Choroid plexus epithelial cell (primary cell): ENCODE data around the gene HIGD1B.
A peak's percentile ranks its signal among the peaks of the same experiment; 100 is the strongest.

ENCODE experiments used
- DNase-seq: peaks from one replicate; pipeline ENCODE4 v3.0.0-alpha.2; 2010; ENCODE audit warnings: low read depth
- H3K4me3 ChIP-seq: 2 replicates; pipeline ENCODE4 v1.5.1; 2011; ENCODE audit warnings: low read depth, mild to moderate bottlenecking, control low read depth, low read length, moderate library complexity
- TF ChIP-seq, protein P1 (sequence below): conservative IDR thresholded peaks from 2 replicates; pipeline ENCODE4 v1.5.1; 2011; ENCODE audit warnings: low read depth, mild to moderate bottlenecking, control low read depth, inconsistent platforms, low read length, moderate library complexity

The HIGD1B gene

DNA sequence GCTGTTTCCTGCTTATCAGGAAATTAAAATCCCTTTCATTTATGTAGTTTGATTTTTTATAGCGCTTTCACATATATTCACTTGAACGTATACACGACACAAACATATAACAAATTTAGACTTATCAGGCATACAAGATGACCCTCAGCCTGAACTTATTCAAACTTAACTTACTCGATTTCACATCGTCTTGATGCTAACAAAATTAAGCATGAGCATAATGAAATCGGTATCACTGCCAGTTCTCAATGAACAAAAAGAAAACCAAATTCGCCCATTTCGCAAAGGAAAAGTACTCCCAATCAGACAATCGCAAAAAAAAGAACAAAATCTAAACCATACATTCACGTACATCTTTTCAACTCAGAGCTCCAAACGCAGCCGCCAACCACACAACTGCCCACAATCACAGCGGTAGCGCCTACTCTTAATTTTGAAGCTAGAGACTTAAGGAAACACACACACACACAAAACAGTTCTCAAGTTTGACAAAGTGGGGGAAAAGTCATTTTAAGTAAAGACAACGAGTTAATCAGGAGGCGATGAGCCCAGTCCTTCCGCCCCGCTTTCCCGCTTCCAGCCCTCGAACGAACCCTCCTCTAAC lies 18.7 kb upstream of the HIGD1B start:
- DNase-seq = peak; percentile 48
- peak overlapping the region; percentile 76 for H3K4me3 ChIP-seq
- TF ChIP-seq, protein P1, sequence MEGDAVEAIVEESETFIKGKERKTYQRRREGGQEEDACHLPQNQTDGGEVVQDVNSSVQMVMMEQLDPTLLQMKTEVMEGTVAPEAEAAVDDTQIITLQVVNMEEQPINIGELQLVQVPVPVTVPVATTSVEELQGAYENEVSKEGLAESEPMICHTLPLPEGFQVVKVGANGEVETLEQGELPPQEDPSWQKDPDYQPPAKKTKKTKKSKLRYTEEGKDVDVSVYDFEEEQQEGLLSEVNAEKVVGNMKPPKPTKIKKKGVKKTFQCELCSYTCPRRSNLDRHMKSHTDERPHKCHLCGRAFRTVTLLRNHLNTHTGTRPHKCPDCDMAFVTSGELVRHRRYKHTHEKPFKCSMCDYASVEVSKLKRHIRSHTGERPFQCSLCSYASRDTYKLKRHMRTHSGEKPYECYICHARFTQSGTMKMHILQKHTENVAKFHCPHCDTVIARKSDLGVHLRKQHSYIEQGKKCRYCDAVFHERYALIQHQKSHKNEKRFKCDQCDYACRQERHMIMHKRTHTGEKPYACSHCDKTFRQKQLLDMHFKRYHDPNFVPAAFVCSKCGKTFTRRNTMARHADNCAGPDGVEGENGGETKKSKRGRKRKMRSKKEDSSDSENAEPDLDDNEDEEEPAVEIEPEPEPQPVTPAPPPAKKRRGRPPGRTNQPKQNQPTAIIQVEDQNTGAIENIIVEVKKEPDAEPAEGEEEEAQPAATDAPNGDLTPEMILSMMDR = no peak

DNA sequence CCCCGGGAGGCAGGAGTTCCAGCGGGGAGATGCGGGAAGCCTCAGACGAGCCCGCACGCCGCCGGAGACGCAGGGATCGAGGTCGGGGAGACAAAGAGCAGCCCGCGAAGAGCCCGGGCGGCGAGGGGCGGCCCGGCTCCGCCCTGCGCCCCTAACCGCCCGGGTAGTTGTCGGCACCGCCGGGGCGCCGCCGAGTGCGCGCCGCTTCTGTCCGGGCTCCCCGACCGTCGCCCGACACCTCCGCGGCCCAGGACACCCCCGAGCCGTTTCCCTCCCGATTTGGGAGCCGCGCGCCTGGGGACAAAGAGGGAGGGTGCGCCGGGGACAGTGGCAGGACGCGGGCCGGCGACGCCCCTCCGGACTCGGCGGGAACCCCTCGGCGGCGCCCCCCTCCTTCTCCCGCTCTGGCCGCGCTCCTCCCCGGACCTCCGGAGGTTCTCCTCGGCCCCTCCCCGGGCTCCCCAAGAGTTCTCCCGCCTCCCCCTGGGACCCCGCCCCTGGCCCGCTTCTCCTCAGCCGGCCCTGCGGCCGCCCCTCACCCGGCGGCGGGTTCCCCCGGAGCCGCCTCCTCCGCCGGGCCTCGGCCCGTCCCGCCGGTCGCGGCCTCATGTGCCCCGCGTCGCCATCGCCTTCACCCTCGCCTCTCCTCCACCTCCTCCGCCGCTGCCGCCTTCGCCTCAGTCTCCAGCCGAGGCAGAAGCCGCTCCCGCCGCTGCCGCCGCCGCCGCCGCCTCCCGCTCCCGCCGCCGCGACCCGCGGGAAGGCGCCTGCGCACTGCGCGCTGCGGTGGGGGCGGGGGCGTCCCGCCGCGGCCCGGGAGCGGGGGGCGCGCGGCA lies 17.9 kb upstream of the HIGD1B start, which contains the start of gene GJC1:
Gene GJC1, minus strand, starts transcription at position 765 of the 836 bp plus-strand sequence. CDS start 24,470 bp downstream, outside the sequence.
- H3K4me3 ChIP-seq = peak within 1 kb of the TSS; percentile 76
- TF ChIP-seq, protein P1 = no peak
- no peak for DNase-seq

DNA sequence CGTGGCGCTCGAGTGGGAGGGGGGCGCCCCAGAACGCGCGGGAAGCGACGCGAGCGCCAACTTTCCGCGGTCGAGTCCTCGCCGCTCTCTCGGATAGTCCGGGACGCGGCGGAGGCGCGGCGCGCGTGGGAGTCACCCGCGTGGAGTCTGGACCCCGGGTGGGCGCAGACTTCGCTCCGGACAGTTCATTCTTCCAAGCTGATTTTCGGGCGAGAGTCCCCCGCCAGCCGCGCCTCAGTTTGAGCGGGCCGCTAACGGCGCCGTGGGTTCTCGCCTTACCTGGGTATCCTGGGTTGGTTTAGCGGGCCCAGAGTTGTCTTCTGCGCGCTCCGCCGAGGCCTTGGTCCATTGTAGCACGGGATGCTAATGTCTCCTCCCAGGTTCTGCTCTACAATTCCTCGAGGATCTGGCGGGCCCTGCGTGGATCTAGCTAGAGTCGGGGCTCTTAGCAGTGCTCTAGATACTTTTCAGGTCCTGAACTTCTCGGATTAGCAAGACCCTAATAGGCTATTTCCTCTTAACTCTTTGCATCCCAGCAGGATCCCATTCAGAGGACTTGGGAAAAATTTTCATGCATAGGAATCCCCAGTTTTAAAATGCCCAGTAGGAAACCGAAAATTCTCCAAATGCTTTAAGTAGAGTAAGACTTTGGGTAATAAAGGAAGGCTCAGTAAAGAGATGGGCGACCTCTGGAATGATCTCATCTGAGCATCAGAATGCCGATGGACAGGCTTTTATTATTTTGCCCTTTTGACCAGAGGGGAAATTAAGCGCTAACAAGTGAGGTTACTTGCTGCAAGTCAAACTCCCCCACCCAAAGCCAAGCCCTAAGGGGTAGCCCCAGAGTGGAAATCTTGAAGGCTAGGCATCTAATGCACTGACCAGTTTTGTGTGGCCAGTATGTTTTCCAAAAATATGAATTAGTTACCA lies 17.1 kb upstream of the HIGD1B start:
- H3K4me3 ChIP-seq = peak overlapping the region; percentile 76
- TF ChIP-seq, protein P1 = no peak
- peak; percentile 50 for DNase-seq

DNA sequence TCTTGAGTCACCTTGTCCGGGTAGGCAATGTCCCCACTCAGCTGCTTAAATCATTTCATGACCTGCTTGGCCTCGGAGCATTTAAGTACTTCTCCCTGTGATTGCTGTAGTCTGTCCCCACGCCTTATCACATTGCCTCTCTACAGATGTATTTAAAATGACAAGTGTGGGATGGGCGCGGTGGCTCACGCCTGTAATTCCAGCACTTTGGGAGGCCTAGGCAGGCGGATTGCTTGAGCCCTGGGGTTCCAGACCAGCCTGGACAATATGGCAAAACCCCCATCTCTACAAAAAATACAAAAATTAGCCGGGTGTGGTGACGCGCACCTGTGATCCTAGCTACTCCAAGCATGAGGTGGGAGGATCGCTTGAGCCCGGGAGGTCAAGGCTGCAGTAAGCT lies 16.3 kb upstream of the HIGD1B start:
- DNase-seq = no peak
- no peak overlapping the region for H3K4me3 ChIP-seq
- TF ChIP-seq, protein P1 = no peak

DNA sequence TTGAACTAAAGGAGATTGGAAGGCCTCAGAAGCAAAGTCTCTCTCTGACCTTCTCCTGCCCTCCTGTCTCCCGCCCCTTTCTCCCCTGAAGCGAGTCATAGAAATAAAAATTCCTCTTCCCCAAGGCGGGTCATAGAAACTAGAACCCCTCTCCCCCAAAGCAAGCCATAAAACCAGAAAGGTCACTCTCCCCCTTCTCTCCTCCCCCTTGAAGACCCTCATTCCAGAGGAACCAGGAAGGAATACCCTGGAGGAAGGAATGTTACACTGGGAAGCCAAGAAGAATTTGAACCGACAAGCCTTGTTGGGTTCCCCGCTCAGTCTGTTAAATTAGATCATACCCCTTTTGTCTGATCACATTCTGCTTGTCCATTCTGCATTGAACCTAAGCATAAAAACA lies 14.9 kb upstream of the HIGD1B start:
- H3K4me3 ChIP-seq = no peak overlapping the region
- TF ChIP-seq, protein P1 = peak; percentile 9
- DNase-seq = no peak

DNA sequence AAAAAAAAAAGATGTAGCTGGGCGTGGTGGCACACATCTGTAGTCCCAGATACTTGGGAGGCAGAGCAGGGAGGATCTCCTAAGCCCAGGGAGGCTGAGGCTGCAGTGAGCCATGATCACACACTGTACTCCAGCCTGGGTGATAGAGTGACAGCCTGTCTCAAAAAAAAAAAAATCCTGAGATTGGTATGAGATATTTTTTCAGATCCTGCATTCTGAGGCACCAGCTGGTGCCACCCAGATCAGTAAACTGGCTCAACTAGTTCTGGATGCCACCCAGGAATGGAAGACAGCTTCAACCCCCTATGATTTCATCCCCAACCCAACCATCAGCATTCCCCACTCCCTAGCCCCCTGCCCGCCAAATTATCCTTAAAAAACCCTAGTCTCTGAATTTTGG lies 10.5 kb upstream of the HIGD1B start:
- H3K4me3 ChIP-seq = no peak overlapping the region
- DNase-seq = no peak
- TF ChIP-seq, protein P1 = no peak
